Glomerular visceral epithelial cell (primary cell): ENCODE data around the gene QSOX1.
"Not testable (repeated sequence)": the region's sequence is repeated elsewhere in the genome, so short reads cannot be mapped to it uniquely, and the experiment has no call there.

Source experiments
- DNase-seq: peaks from one replicate; pipeline ENCODE4 v3.0.0-alpha.2; 2016; ENCODE audit errors: extremely low spot score

QSOX1 gene

GRCh38 chr1:180188684-180189175 lies 34.1 kb downstream of the QSOX1 start:
- no peak for DNase-seq

GRCh38 chr1:180190091-180190490 lies 35.4 kb downstream of the QSOX1 start:
- no peak for DNase-seq

- no peak for DNase-seq
Observed at GRCh38 chr1:180192172-180192571, 37.5 kb downstream of the QSOX1 start.

- no peak for DNase-seq
Observed at GRCh38 chr1:180193141-180194047, 38.7 kb downstream of the QSOX1 start.

- DNase-seq = no peak
Observed at GRCh38 chr1:180194048-180194425, 39.4 kb downstream of the QSOX1 start.

GRCh38 chr1:180194546-180195207 lies 40.0 kb downstream of the QSOX1 start:
- DNase-seq = no peak

- DNase-seq = no peak
Observed at GRCh38 chr1:180195401-180195800, 40.7 kb downstream of the QSOX1 start.

- DNase-seq = no peak
Observed at GRCh38 chr1:180195916-180196315, 41.2 kb downstream of the QSOX1 start.

- DNase-seq = no peak
Observed at GRCh38 chr1:180196436-180197003, 41.9 kb downstream of the QSOX1 start.

- DNase-seq = no peak
Observed at GRCh38 chr1:180197231-180197630, 42.6 kb downstream of the QSOX1 start.

GRCh38 chr1:180198196-180198595 lies 43.5 kb downstream of the QSOX1 start:
- no peak for DNase-seq

GRCh38 chr1:180198611-180199010 lies 43.9 kb downstream of the QSOX1 start:
- DNase-seq = no peak

GRCh38 chr1:180199018-180199417 lies 44.3 kb downstream of the QSOX1 start:
- no peak for DNase-seq

GRCh38 chr1:180201451-180202200 lies 47.0 kb downstream of the QSOX1 start:
- DNase-seq = no peak

GRCh38 chr1:180202588-180202987 lies 47.9 kb downstream of the QSOX1 start:
- not testable (repeated sequence) for DNase-seq

- no peak for DNase-seq
Observed at GRCh38 chr1:180204231-180204630, 49.6 kb downstream of the QSOX1 start.

- no peak for DNase-seq
Observed at GRCh38 chr1:180206581-180206980, 51.9 kb downstream of the QSOX1 start.

GRCh38 chr1:180208264-180208663 lies 53.6 kb downstream of the QSOX1 start:
- no peak for DNase-seq

- DNase-seq = peak; percentile 21
Observed at GRCh38 chr1:180210008-180210620, 55.4 kb downstream of the QSOX1 start.

GRCh38 chr1:180211156-180211859 lies 56.6 kb downstream of the QSOX1 start:
- no peak for DNase-seq

- no peak for DNase-seq
Observed at GRCh38 chr1:180211860-180212229, 57.2 kb downstream of the QSOX1 start.
